Bone marrow (tissue), 2 donors: ENCODE results near the gene ARL17A.
"Not testable (repeated sequence)": the region's sequence is repeated elsewhere in the genome, so short reads cannot be mapped to it uniquely, and the experiment has no call there.

Source experiments
- DNase-seq, 2 donors: peaks; one replicate each; lab custom pipeline; 2025; lab: John Stamatoyannopoulos, UW

The ARL17A gene

DNA sequence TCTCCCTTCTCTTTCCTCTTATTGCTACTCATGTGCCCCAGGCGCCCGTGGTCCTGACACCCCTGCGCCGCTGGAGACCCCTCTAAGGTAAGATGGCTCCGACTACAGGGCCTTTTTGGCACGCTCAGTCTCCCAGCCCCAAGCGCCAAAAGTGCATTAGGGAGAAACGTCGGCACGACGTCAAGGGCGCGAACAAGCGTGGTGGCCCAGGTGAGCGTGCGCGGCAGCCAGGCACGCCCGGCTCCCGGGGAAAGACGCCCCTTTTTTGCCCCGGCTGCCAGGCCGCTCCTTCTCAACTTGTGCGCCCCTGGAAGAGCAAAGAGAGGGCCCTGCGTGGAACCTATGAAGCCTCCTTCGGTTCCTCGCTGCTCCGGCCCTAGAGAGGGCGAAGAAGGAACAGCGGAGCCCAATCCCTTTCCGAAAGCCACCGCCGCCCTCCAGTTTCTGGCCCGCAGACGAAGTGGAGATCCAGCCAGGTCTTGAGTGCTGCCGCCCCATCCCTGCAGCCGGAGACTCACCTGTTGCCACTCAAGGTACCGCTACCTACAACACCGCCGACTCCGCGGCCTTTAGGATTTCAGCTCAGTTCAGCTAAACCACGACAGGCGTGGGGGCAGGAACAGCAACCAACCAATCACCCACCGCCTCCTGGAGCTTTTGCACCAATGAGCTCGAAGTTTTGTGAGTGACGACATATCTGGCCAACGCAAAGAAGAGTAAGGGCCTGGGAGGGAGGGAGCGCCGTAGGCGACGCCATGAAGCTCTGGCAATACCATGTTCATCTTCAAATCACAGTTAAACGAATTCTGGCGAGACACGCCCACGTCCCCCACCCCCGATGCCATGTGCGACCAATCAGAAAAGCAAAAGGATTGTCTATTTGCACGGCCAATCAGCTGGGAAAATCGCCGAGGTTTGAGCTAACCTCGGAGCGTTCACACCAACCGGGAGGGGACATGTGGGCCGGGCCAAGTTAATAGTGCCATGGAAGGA is at the start of gene ARL17A:
ARL17A (minus strand) TSS at position 609 of the 993 bp plus-strand sequence. CDS start 3,369 bp downstream, outside the sequence.
- not testable (repeated sequence) for DNase-seq

GRCh38 chr17:46628753-46629436 is 49.4 kb upstream of the ARL17A start:
- not testable (repeated sequence) for DNase-seq

- not testable (repeated sequence) for DNase-seq
These were observed 48.0 kb upstream of the ARL17A start for GRCh38 chr17:46627452-46627851.

GRCh38 chr17:46624726-46625125 is 45.2 kb upstream of the ARL17A start:
- not testable (repeated sequence) for DNase-seq

DNA sequence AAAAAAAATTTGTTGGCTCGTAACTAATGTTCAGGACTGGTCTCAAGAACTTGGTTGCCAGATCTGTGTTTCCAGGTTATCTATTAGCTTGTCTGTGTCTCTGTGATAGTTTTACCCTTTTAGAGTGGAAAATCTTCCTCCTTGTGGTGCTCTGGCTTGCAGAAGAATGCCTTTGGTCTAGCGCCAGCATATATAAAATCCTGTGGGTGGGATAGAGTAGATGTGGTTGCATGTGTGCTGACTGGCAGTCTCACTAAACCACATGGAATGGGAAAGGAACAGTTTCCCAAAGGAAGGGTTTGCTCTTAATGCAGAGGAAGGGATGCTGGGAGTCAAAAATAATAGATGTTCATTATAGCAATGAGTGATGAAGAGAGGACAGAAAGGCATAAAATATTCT is 44.3 kb upstream of the ARL17A start:
- DNase-seq: not testable (repeated sequence)

GRCh38 chr17:46618975-46619374 is 39.5 kb upstream of the ARL17A start:
- DNase-seq: not testable (repeated sequence)

DNA sequence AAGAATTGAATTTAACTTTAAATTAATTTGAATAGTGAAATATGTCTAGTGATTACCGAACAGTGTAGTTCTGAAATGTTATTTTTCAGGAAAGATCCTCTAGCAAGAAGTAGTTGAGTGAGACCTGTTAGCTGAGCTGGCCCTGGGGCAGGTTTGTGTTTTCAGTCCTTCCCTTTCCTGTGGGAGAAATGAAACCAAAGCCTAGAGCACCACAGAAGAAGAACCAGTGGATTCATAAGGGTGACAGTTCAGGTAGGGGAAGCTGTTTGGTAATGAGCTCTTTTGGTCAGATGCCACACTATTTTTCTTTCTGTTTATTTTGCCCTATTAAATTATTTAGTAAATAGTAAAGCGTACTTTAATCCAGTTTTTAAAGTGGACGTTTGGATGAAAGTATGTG is 37.6 kb upstream of the ARL17A start:
- not testable (repeated sequence) for DNase-seq

GRCh38 chr17:46613876-46614275 is 34.4 kb upstream of the ARL17A start:
- DNase-seq: not testable (repeated sequence)

DNA sequence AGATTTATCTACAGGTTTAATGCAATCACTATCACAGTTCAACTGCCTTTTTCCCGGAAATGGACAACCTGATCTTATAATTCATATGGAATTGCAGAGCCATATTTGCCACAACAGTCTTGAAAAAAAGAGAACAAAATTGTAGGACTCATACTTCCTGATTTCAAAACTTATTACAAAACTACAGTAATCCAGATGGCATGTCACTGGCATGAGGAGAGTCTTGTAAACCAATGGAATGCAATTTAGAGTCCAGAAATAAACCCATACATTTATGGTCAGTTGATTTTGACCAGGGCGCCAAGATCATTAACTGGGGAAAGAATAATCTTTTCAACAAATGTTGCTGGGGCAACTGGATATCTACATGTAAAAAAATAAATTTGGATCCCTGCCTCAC is 31.8 kb upstream of the ARL17A start:
- not testable (repeated sequence) for DNase-seq

DNA sequence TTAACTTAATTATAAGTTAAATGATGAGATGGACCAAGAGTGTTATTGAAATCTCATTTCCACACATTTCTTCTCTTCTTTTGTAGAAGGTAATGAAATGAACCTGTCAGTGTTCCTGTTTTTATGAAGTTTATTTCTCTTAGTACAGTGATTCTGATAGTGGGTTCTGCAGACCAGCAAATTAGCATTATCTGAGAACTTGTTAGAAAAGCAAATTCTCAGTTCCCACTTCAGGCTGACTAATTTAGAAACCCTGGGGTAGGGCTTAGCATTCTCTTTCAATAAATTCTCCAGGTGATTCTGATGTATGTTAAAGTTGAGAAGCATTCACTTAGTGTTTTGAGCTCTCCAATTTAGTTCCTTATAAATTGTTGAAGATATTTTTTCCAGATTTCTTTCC is 23.6 kb upstream of the ARL17A start:
- DNase-seq: not testable (repeated sequence)

GRCh38 chr17:46600767-46601166 is 21.3 kb upstream of the ARL17A start:
- not testable (repeated sequence) for DNase-seq

DNA sequence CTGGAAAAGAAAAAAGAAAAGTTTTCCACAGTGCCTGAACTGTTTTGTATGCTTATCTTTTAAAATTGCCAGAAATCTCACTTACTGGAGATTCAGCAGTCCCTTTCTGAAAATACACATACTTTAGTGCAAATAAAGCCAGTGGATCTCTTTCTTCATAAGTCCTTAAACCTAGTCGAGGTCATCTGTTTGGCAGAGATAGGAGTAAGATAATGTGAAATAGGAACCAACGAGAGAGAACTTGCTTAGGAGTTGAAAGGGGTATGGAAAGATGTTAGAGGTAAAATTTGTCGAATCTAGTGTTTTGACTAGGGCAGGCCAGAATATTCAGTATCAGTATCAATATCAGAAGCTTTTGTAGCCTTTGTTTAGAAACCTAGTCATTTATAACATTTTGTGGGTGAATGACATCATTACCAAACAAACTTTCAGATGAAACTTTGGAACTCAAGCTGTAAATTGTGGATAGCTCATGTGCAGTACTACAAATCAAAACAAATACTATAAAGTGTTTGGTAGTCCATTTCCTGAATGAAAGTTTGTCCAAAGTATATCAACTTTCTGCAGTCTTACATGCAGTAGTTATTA is 18.9 kb upstream of the ARL17A start:
- not testable (repeated sequence) for DNase-seq

GRCh38 chr17:46591332-46591731 is 11.8 kb upstream of the ARL17A start:
- not testable (repeated sequence) for DNase-seq

DNA sequence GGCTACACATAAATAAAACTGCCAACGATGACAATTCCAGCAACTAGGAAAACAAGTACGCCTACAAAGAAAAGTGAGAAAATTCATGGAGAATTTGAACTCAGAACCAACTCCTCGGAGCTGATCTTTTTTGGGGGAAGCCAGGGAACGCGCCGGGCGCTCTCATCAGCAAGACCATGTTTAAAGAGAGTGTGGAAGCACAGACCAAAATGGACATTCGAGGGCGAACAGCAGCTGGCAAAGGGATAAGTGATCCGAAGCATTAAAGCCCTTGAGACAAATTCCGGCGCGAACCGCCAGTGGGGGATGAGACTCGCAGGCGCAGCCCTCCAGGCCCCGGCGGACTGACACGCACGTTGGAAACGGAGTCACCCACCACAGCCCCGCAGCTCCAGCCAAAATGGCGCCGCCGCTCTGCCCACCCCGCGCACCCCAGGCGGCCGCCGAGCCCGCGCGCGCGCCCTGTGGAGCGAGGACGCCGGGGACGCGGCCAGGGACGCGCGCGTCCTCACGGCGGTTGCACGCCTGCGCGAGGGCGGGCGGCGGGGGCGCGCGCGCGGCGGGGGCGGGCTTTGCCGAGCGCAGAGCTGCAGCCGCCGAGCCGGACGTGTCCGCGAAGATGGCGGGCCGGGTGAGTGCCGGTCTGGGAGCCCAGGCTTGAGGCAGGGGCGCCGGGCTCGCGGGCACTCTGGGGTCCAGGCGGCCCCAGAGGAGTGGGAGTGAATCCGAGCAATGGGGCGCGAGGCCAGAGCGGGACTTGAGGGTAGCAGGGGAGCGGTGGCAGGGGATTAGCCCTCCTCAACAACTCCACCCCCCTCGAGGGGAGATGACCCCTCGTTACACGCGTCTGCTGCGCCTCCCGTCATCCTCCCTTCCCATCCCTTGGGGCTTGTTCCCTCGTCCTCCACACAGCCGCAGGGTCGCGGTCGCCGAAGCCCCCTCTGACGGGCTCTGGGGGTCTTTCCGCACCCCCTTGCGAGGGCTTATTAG is 11.0 kb upstream of the ARL17A start, which contains the start of gene NSF:
NSF (plus strand) TSS at position 513 of the 990 bp plus-strand sequence; CDS start at position 620, 107 bp downstream.
- not testable (repeated sequence) for DNase-seq

GRCh38 chr17:46585444-46585843 is 6.0 kb upstream of the ARL17A start:
- DNase-seq: not testable (repeated sequence)

DNA sequence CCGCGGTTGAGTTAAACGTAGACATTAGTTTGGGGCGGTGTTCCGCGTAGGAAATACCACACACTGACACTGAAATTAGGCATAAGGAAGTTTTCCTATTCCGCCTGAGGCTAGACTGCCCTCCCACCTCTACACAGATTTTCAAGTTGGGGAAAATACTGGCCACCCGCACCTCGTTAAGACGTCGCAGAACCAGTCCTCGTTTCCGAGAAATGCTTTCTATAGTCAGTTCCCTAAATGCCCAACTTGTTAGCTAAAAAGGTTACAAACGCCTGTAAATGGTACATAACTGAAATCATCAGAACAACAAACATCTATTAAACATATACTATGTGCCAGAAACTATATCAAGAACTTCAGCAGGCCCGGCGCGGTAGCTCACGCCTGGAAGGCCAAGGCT is 591 bp upstream of the ARL17A start:
- not testable (repeated sequence) for DNase-seq

DNA sequence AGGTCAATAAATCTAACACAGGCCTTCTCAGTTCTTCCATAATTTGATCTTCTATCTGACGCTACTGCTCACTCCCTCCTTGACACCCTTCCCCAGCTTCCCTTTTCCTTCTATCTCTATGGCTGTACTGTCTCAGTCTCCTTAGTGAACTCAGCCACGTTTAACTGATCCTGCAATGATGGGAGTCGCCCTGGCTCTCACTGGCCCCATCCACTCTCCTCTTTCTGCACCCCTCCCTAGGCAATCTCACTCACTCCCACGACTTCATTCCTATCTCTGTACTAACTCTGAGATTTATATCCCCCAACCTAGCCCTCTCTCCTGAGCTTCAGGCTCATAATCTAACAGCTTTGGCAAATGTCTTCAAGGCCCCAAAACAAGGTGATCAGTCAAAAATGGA is 7.7 kb downstream of the ARL17A start:
- not testable (repeated sequence) for DNase-seq

- DNase-seq: not testable (repeated sequence)
These were observed 12.5 kb downstream of the ARL17A start for GRCh38 chr17:46566980-46567379.

- not testable (repeated sequence) for DNase-seq
These were observed 13.2 kb downstream of the ARL17A start for GRCh38 chr17:46566284-46566683.

DNA sequence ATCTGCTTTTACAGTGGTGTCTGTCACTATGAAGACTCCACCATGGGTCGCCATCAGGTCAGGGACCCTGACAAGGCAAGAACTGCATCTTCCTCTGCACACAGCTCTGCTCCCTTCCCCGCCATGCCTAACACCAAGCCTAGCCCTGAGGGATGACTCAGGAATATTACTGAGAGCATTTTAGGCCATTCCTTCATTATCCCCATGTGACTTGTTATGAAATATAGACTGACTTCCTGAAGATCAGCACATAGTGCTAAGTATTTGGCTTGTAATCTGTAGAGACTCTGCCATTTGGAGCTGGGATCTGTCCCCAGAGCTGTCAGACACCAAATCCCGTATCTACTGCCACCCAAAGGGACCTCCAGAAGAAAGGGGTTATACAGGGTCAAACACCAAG is 19.4 kb downstream of the ARL17A start:
- DNase-seq: not testable (repeated sequence)

- DNase-seq: not testable (repeated sequence)
These were observed 20.3 kb downstream of the ARL17A start for GRCh38 chr17:46559155-46559554.
